HK-2 (cell line): ENCODE measurements around the gene RPL36A.

Experiments used
- DNase-seq: peaks from one replicate; pipeline ENCODE4 v3.0.0-alpha.2; 2018; ENCODE audit not compliant: unreplicated experiment

Gene RPL36A

DNA sequence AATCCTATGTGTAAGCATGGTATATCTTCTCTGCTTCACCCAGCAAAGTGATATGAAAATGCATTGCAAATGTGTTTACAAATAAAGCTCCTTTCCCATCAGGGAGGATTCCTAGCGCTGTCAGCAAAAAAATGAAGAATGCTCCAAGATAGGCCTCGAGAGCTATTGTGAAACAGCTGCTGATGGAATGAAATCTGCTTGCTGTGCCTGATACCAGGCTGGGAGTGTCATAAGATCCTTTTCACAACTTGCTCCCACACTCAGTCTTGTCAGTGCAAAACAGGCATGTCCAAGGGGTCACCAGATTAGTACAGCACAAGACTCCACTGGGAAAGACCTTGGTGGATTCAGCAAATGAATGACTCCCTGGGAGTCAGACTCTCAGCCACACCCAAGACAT is 51.3 kb downstream of the RPL36A start:
- DNase-seq = no peak
